ENCODE results near the gene RNF157.
"Not testable (repeated sequence)": the region's sequence is repeated elsewhere in the genome, so short reads cannot be mapped to it uniquely, and the experiment has no call there.

Gene RNF157

DNA sequence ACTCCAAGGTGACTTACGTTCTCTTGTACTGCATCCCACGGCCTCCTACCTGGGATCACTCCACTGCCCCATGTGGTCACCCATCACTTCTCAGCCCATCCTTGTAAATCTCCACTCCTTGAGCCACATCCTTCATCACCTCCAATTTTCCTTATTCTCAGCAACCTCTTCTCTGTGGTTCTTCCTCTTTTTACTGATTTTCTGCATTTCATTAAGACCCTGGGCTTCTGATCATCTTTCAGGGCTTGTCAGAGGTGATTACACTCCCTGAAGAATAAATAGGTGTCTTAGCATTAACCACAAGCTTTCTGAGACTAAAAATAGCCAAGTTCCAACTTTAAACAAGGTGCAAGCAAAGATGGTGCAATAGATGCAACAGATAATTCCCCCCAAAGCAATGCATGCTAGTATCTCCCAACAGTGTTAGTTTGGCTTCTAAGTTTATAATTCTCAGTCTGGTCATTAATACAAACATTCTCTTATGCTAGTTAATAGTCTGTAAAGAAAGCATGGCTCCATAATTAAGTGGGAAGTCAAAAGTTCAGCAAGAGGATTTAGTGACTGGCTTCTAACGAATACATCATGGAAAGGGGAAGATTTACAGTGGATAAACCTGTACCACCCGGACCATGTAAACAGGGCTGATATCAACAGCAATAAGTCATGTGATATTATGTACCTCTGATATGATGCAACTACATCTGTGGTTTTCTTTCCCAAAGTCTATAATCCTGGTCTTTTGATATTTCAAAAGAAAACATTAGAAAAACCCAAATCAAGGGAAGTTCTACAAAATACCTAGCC, 51.9 kb downstream of the RNF157 start:
- no peak for DNase-seq

DNA sequence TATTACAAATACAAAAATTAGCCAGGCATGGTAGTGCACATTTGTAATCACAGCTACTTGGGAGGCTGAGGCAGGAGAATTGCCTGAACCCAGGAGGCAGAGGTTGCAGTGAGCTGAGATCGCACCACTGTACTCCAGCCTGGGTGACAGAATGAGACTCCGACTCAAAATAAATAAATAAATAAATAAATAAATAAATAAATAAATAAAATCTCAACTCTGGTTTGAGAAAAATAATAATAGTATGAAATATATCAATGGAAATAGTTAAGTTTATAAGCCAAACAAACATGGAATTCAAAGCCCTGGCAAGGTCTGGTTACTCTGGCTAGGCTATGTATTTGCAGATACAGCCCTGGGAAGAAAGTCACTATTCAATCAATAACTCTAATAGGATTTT, 53.5 kb downstream of the RNF157 start:
- DNase-seq = not testable (repeated sequence)

DNA sequence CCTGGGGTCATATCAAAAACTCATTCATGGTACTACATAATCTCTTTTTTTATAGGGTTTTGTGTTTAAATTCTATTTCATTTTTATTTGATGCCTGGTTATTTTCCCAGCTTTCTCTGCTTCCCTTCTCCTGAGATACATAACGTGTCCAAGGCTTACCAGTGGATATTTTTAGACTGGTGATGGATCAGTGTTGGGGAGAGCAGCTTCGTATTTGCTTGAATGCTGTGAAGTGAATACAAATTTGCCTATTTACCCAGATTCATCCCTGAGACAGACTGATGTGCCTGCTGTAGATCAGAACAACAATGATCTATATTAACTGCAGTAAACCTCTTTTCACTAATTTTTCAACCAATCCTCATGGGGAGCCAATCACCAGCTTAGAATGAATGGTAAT, 56.0 kb downstream of the RNF157 start:
- no peak for DNase-seq

DNA sequence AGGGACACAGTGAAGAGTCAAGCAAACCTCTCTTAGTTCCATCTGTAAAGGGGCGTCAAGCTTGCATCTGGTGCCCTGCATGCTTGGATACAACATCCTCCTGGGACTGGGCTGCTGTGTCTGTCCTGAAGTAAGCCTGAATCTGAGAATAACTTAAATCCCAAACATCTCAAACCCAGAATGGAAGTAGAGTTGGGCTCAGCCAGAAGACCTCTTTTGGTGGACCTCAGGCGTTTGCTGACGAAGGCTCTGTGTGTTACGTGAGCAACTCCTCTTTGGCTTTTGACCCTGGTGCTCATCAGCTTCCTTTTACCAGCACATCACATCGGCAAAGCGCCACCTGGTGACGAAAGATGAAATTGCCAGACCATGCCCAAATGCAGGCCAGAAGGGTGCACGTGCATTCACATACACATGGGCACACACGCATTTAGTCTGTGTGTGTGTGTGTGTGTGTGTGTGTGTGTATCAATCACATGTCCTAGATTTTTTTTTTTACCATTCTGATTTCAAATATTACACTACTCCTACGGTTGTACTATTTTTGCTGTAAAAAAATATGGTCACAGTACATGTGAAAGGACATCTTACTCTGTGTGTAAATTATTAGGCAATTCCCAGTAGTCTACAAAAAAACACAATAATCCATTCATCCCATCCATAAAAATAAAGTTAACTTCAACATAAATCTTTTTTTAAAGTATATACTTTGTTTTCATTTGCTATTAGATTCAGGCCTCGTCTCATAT, 58.1 kb downstream of the RNF157 start:
- peak; percentile 96 for DNase-seq

DNA sequence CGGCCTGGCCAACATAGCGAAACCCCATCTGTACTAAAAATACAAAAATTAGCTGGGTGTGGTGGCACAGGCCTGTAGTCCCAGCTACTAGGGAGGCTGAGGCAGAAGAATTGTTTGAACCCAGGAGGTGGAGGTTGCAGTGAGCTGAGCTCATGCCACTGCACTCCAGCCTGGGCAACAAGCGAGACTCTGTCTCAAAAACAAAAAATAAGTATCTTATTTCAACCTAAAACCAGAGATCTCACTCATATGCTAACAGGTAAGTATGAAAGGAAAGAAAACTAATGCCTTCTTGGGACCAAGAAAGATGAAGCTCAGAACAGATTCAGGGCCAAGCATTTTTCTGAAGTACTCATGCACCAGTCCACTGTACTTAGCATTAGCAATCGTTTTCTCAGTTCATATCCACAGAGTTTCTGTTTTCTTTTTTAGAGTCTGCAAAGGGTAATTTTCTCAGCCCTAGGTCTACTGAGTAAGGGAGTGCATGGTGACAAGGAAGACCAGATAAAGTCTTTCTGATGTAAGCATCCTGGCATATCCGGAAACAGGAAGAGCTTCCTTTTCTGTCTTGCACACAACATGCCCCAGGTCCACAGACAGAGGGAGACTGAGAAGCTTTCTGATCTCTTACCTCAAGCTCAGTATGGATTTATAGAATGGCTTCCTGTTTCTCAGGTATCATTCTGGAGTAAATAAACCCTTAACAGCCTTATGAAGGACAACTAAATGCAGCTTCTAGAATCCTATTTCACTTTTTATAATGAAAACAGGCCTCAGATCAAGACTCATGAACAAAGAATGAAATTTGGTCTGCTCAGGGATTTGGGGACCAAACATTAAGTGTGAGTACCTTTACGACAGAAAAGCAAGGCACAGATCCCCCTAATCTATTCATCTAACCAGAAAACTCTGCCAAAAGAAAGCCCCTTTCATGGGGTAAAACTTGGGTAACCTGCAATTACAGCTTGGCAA, 60.5 kb downstream of the RNF157 start:
- DNase-seq = no peak

DNA sequence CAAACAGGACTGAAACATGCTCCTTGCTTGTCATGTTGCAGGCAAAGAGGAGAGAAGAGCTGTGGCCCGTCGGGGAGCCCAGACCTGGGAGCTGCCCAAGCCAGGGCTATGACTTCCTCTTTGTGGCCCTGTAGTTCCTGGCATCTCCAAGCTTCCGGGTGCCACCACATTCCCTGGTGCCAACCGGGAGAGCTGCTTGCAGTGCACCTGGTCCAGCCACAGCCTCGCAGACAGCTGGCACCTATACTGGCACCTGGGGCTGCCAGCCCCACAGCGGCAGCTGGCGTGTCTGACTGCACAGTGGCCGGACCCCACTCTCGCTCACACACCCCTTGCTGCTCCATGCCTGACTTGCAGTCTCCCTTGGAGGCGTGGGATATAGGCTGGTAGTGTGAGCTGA, 62.2 kb downstream of the RNF157 start:
- DNase-seq = no peak

DNA sequence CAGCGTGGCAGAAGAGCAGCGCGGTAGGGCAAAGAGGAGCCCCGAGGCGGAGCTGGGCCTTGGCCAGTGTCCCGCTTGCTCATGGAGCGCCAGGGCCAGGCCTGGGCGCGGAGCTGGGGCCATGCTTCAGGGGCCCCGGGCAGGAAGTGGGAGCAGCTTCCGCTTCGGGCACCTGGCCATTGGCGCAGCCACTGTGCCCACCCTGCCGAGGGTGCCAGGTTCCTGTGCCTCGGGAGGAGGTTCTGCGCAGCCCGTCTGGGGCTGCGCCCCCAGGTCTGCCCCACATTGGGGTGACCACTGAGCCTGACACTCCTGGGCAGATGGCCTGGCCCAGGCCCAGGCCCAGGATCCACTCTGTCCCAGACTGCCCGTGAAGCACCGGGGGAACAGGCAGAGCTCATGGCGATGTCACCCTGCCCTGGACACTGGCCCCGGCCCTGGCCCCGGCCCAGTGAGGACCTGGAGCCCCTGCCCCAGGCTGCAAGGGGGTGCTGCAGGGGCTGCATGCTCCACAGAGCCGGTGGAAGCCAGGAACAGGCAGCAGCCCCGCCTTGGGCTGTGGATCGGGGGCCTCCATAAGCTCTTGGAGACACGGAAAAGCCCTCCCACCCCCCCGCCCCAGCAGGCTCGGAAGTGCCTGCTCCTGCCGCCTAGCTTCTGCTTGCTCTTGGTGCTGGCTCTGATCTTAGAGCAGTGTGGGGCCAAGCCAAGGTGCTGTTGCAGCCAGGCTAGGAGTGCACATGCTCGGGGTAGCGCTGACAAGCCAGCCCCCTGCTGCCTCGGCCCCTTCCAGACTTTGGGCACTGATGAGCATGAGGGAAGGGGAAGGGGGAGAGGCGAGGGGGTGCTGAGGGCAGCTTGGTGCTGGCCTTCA, 63.4 kb downstream of the RNF157 start:
- no peak for DNase-seq

DNA sequence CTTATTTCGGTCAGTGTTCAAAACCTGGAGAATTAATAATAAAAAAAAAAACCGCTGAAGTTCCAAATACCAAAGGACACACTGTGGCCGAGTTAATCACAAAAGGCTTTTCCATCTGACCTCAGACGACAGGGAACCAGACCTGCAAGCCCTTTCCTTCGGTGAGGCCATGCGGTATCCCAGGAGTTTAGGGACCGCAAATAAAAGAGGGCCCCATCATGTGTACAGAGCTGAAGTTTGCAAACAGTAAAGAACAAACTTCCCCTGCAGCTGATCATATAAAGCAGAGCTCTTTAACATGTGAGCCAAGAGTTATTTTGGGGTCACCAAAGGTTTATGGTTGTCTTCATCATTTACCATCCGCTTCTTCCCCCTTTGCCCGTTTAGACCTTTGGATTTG, 66.3 kb downstream of the RNF157 start:
- no peak for DNase-seq

DNA sequence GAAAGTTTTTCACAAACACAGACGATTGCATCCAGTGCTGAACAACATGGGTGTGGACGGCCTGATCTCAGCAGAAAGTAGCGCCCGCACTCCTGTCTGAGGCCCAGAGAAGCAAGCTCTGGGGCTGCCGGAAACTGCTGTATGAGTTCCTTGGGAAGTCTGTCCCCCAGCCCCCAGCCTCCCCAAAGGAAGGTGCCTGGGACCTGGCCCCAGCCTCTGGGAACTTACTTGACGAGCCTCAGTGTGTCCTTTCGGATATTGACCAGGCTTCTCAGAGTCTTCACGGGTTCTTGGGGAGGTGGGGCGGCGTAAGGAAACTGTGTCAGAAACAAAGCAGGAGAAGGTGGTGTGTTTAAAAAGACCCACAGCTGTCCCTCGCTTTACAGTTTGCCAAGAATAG, 66.8 kb downstream of the RNF157 start:
- no peak for DNase-seq

DNA sequence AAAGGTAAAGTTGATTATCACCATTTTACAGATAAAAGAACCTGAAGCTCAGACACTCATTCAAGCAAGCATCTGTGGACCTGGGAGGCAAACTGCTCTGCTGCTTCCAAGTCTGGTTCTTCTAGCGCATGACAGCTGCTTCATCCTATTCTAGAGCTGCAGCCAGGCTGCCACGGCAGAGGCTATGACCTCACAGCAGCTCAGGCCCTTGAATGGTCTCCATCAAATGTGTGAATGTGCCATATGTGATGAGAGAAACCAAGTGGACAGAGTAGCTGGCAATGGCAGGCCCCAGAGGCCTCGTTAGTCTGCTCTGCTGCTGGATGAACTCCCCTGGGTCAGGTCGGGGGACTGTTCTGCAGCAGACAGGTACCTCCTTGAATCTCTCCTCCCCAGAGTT, 68.6 kb downstream of the RNF157 start:
- DNase-seq = no peak

DNA sequence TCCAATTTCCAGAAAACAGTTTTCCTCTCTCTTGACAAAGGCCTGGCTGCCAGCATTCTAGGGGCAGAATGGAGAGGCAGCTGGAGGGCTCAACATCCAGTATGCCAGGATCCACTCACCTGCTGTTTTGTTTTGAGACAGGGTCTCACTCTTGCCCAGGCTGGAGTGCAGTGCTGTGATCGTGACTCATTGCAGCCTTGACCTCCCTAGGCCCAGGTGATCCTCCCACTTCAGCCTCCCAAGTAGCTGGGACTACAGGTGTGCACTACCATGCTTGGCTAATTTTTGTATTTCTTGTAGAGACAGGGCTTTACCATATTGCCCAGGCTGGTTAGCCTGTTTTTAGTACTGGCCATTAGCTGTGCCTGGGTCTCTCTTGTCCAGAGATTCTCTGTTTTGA, 70.2 kb downstream of the RNF157 start:
- DNase-seq = no peak

DNA sequence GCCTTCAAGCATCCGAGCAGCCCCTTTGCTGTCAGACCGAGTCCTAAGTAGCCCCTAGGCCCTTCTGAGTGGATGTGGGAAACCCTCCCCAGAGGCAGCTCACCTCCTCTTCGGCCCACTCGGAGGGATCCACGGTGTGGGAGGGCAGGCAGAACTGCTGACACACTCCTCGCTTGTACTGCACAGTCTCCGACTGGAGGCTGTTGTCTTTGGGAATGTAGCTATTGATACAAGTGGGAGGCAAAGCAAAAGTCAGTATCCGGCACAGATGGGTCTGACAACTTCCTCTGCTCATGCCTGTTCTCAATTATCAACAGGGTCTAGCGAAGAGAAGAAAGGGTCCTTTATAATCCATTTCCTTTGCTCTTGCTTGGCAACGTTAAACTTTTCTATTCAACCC, 73.4 kb downstream of the RNF157 start:
- no peak for DNase-seq

DNA sequence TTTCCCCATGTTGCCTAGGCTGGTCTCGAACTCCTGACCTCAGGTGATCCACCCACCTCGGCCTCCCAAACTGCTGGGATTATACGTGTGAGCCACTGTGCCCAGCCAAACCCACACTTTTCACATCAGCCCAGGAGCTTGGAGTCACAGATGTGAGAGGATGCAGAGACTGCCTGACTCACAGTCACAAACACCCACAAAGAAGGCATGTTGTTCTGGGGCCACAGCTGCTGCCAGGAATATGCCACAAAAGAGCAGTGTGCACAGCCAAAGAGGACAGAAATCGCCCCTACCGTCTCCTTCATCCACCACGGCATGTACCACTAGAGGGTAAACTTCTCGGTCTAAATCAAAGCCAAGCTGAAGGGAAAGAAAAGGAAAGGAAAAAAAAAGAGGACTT, 74.1 kb downstream of the RNF157 start:
- no peak for DNase-seq

DNA sequence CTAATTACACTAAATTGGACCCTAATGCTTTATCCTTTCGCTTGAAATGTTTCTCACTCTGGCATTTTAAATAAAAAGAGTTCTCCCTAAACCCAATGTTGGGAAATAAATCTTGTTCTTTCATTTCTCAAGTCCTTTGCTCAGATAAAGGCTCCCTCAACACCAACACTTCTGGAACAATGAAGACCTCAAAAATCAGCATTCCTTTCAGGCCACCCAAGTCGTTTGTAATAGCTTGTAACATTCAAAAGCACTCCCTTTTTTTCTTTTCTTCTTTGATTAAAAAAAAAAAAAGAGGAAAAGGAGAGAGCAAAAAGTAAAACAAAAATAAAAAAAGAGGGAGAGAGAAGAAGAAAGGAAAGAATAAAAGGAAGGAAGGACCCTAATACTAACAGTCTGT, 76.0 kb downstream of the RNF157 start:
- DNase-seq = no peak

DNA sequence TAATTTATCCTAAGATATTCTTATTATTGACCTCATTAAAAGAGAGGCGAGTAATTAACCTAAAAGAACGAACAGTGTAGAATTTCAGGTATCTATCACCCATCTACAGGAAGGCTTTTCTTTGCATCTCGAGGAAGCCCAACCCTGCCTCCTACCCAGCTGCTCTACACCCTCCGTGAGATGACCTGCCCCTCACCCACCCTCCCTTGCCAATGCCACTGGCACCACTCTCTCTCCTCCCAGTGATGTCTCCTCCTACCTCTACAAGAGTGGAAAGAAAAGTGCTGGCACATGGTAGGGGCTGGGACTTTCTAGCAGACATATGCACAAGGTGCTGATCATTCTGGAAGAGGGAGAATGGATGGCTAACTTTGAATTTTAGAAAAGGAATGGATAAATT, 76.4 kb downstream of the RNF157 start:
- DNase-seq = no peak

DNA sequence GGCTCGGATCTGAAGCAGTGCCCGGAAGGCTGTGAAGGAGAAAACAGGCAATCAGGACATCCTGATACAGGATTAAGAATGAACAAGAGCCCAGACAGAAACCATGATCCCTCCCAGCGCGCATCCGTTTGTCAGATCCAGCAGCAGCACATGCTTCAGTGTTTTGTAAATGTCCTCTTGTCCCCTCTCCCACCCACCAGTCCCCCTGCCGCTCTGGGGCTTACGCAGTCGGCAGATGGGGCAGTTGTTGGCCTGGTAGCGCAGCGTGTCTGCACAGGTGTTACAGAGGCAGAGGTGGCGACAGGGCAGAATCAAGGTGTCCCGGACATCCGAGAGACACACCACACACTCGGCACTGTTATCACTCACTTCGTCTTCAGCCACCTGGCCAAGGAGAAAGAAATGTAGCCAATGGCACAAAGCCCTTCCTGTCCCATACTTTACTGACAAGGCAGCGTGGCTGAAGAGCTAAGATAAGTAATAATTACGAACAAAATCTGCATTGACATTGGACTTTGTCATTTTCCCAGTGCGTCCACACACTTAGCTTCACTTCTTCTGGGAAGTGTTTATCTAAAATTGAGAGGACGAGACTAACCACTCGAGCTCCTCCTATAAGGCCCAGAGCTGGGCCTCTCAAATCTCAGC, 78.5 kb downstream of the RNF157 start:
- no peak for DNase-seq

DNA sequence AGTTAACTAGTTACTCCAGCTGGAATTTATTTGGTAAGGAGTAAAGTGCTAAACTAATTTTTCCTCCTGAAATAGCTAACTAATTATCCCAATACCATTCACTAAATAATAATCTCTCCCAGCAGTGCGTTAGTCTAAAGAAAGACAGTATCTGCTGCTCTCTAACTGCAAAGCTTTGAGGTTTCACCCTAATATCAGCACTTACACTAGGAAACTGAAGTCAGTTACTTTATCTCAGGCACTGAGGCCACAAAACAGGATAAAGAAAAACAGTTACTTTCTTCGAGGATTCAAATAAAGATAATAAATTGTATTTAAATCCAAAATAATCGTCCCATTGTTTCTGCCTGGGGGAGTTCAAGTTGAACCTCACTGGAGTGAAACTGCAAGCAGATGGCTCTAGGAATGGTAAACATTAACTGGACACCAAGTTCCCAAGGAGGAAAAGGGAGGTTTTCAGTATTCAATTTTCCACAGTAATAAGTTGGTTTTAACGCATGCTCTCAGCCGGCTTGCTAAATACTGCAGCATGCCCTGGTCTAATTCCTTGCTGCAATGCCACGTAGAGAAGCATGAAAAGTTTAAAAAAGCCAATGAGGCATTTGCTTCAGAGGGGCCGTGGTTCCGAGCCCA, 79.3 kb downstream of the RNF157 start:
- DNase-seq = no peak

DNA sequence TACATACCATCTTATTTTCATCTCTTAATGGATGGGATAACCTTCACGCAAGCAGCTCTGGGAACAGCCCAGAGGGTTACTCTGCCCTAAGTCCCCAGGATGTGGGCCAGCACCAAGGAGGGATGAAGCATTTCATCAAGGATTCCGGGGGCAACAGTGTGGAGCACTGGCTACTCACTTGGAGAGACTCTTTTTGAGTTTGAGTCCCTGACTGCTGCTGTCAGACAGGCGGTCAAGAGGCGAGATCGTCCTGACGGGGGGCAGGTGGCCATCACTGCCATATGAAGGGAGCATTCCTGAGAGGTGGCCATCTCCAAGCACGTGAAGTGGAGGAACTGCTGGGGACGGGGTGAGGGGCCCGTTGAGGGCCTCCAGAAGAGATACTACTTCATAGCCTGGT, 81.1 kb downstream of the RNF157 start:
- no peak for DNase-seq

DNA sequence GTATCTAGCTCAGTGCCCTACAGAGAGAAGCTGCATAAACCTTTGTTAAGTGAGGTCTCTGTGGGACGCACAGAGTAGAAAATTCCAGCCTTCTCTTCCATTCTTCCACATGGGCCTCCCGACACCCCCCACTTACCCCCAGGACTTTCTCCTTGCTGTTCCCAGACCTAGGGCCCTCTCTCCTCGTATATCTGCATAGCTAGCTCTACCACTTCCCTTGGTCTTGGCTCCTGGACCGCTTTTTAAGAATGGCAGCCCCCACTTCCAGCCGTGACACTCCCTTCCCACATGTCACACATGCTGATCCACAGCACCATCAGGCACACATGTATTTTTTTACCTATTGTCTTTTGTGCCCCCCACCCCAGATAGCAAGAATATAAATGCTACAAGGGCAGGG, 82.5 kb downstream of the RNF157 start:
- no peak for DNase-seq

DNA sequence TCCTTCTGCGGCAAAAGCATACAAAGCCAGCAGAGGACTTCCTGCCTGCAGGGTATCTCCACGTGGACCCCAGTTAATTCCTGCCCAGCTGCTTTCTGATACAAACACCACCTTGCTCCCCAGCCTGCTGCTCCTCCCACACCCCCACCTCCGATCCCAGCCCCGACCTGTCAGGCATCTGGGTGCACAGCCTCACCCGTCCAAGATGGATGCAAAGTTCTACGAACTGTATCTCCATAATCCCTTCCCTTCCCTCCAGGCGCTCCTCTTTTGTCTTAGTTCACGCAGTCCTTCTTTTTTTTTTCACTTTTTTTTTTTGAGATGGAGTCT, 83.7 kb downstream of the RNF157 start:
- DNase-seq = no peak

DNA sequence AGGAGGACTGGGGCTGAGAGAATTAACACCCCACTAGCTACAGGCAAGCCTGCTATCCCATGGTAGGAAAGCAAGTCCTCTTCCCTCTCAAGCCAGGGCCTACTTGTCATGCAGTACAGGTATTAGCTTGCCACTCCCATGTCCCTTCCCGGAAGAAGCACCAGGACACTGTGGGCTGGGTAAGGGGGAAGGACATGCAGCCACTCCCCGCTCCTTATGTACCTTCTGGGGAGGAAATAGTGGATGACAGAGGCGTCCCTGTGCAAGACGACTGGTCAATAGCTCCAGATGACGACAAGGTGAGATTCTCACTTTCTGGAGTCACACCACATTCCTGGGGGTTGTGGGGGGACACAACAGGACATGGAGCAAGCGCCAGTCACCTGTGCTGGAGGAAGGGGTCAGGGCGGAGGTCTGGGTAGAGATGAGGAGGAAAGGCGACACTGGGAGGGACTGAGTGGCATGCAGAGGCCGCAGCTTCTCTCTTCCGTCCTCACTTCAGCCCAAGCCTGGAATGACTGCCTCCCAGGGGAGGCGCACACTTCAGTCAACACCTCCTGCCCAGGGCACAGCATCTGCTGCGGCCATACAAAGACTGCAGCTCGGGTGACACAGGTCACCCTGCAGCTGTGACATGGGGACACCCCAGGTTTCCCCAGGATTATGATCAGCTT, 84.2 kb downstream of the RNF157 start:
- DNase-seq = no peak

Measured in activated CD4-positive, alpha-beta T cell treated with anti-CD3 and anti-CD28 coated beads, Interleukin-2, amount 50 U/mL, for 1 hour (primary cell).